SK-N-SH (cell line): ENCODE data around the gene SURF4. TPM values are rescaled to one million over a fixed set of nuclear protein-coding genes. Genes with fewer than 3 reads are reported as not detected.
"Not testable (repeated sequence)": the region's sequence is repeated elsewhere in the genome, so short reads cannot be mapped to it uniquely, and the experiment has no call there.

Source experiments
- CTCF ChIA-PET: fragments of 300-600, 350-600 bp; formaldehyde crosslinking; extraction: SDS; loops from one replicate; lab custom pipeline; 2021; lab: Yijun Ruan, JAX
- POLR2A ChIA-PET: fragments of 350-600 bp; sonication (Branson Sonifier 250); formaldehyde crosslinking; extraction: SDS; loops from one replicate; lab custom pipeline; 2020; ENCODE audit warnings: antibody characterized with exemption, inconsistent platforms; lab: Yijun Ruan, JAX
- DNase-seq: peaks from one replicate; pipeline ENCODE4 v3.0.0; 2012
- H2AFZ ChIP-seq: fragments of 200-600 bp; sonication (generic); 2 replicates; pipeline ENCODE4 v1.8.1; 2016; ENCODE audit warnings: antibody characterized with exemption, mild to moderate bottlenecking, low read depth
- H3F3A ChIP-seq: fragments of 200-600 bp; sonication (generic); replicated peaks from 2 replicates; pipeline ENCODE3; 2016; ENCODE audit warnings: antibody characterized with exemption, mild to moderate bottlenecking; ENCODE audit not compliant: insufficient read depth
- H3K27ac ChIP-seq, 2 experiments: fragments of 200-500 bp in 1 of 2; fragments of 200-600 bp in 1 of 2; sonication (Bioruptor generic) in 1 of 2; sonication (generic), shearing (Covaris generic) in 1 of 2; 2 replicates each; pipeline versions ENCODE4 v1.5.1 to v1.6.1; 2014 to 2016; ENCODE audit warnings: low read depth in 2 of 2, inconsistent platforms in 1 of 2, low read length in 1 of 2, mild to moderate bottlenecking in 1 of 2, mixed read lengths in 1 of 2
- H3K27me3 ChIP-seq: fragments of 200-600 bp; sonication (generic), shearing (Covaris generic); 2 replicates; pipeline ENCODE4 v1.6.1; 2016; ENCODE audit warnings: mixed run types; ENCODE audit not compliant: insufficient read depth
- H3K36me3 ChIP-seq, 2 experiments: fragments of 200-500 bp in 1 of 2; fragments of 200-600 bp in 1 of 2; sonication (Bioruptor generic) in 1 of 2; sonication (generic) in 1 of 2; replicated peaks in 1 of 2; 2 replicates each; pipeline versions ENCODE3 to v1.5.1; 2014 to 2016; ENCODE audit warnings: low read length in 1 of 2, mild to moderate bottlenecking in 1 of 2; ENCODE audit not compliant: insufficient read depth in 2 of 2, control insufficient read depth in 1 of 2
- H3K4me1 ChIP-seq, 2 experiments: fragments of 200-500 bp in 1 of 2; fragments of 200-600 bp in 1 of 2; sonication (Bioruptor generic) in 1 of 2; sonication (generic), shearing (Covaris generic) in 1 of 2; 2 replicates each; pipeline versions ENCODE4 v1.5.1 to v1.6.1; 2014 to 2016; ENCODE audit warnings: low read depth in 1 of 2, low read length in 1 of 2, mixed run types in 1 of 2; ENCODE audit not compliant: insufficient read depth in 2 of 2, control insufficient read depth in 1 of 2
- H3K4me2 ChIP-seq: fragments of 200-600 bp; sonication (generic), shearing (Covaris generic); 2 replicates; pipeline ENCODE4 v1.6.1; 2017; ENCODE audit warnings: mixed run types
- H3K4me3 ChIP-seq, 2 experiments: fragments of 200-500 bp in 1 of 2; fragments of 200-600 bp in 1 of 2; sonication (Bioruptor generic) in 1 of 2; sonication (generic), shearing (Covaris generic) in 1 of 2; 2 replicates each; pipeline versions ENCODE4 v1.5.1 to v1.8.1; 2014 to 2016; ENCODE audit warnings: low read depth in 2 of 2, inconsistent platforms in 1 of 2, low read length in 1 of 2, mild to moderate bottlenecking in 1 of 2, mixed read lengths in 1 of 2, moderate library complexity in 1 of 2
- H3K79me2 ChIP-seq: fragments of 200-600 bp; sonication (generic); 2 replicates; pipeline ENCODE4 v1.8.1; 2017; ENCODE audit warnings: mild to moderate bottlenecking; ENCODE audit not compliant: insufficient read depth
- H3K9ac ChIP-seq: fragments of 200-600 bp; sonication (generic); 2 replicates; pipeline ENCODE4 v1.6.1; 2017; ENCODE audit warnings: mixed run types
- H3K9me2 ChIP-seq: fragments of 200-600 bp; sonication (generic); 2 replicates; pipeline ENCODE4 v1.6.1; 2017; ENCODE audit warnings: mixed run types
- H3K9me3 ChIP-seq: fragments of 200-600 bp; sonication (generic); 2 replicates; pipeline ENCODE4 v1.6.1; 2017; ENCODE audit warnings: mixed run types, mild to moderate bottlenecking, moderate library complexity
- H4K20me1 ChIP-seq: fragments of 200-600 bp; sonication (generic); 2 replicates; pipeline ENCODE4 v1.6.1; 2017; ENCODE audit warnings: mild to moderate bottlenecking, mixed run types; ENCODE audit not compliant: insufficient read depth
- CHD2 ChIP-seq: fragments of 150-350 bp; IDR thresholded peaks from 2 replicates; pipeline ENCODE4 v1.6.1; 2018; ENCODE audit warnings: low read length; ENCODE audit not compliant: partially characterized antibody
- ELF1 ChIP-seq: IDR thresholded peaks from 2 replicates; pipeline ENCODE4 v1.4.0; 2012
- FOXM1 ChIP-seq: IDR thresholded peaks from 2 replicates; pipeline ENCODE4 v1.4.0; 2012; ENCODE audit warnings: low read depth, mild to moderate bottlenecking
- GATA2 ChIP-seq: sonication (generic); formaldehyde crosslinking; IDR thresholded peaks from 2 replicates; pipeline ENCODE4 v1.5.0; 2020; ENCODE audit warnings: mild to moderate bottlenecking, missing genetic modification reagents
- IRF3 ChIP-seq: fragments of 150-350 bp; IDR thresholded peaks from 2 replicates; pipeline ENCODE4 v1.6.1; 2016; ENCODE audit warnings: mild to moderate bottlenecking, low read depth, low read length
- JUND ChIP-seq: IDR thresholded peaks from 2 replicates; pipeline ENCODE4 v1.4.0; 2012
- PBX3 ChIP-seq: IDR thresholded peaks from 2 replicates; pipeline ENCODE4; 2012
- POLR2AphosphoS5 ChIP-seq: IDR thresholded peaks from 2 replicates; pipeline ENCODE4 v1.6.1; 2012; ENCODE audit warnings: low read depth, low read length
- RAD21 ChIP-seq: IDR thresholded peaks from 2 replicates; pipeline ENCODE4 v1.6.1; 2012; ENCODE audit warnings: mild to moderate bottlenecking, low read length
- RFX5 ChIP-seq: IDR thresholded peaks from 2 replicates; pipeline ENCODE4 v1.6.1; 2012; ENCODE audit warnings: mild to moderate bottlenecking, improper control_type of control experiment, low read length
- SMC3 ChIP-seq: IDR thresholded peaks from 2 replicates; pipeline ENCODE4 v1.6.1; 2012; ENCODE audit warnings: low read depth, low read length, improper control_type of control experiment
- TAF1 ChIP-seq: IDR thresholded peaks from 2 replicates; pipeline ENCODE4 v1.6.1; 2012; ENCODE audit warnings: low read depth, mild to moderate bottlenecking, low read length, moderate library complexity, borderline replicate concordance
- YY1 ChIP-seq: IDR thresholded peaks from 2 replicates; pipeline ENCODE4 v1.4.0; 2012; ENCODE audit warnings: low read depth, mild to moderate bottlenecking
- WGBS: methylation state at CpG from one replicate; pipeline ENCODE4 v1.1.6; 2017; ENCODE audit warnings: low lambda C conversion rate; 5-methylcytosine and 5-hydroxymethylcytosine counted together
- polyA plus RNA-seq, 3 experiments: library from polyadenylated mRNA; depleted of rRNA; stranded (reverse); fragments of >200 nt; gene quantifications; 2 replicates each; pipeline ENCODE4 v1.2.3, GENCODE V29; 2012

SURF4 gene
- polyA plus RNA-seq, 1 of the 3 experiments (the other 2 are of a cell fraction): 165 TPM

- Histone ChIP-seq H3K4me3 (no peak overlapping the region), H3F3A (peaks cover 15% of the 10 kb centered on the region), H3K4me2 (no peak overlapping the region), H4K20me1 (0 out of 2 replicates have a peak, but pooled peaks cover 7% of the 10 kb centered on the region), H3K27ac (no peak overlapping the region), H3K79me2 (no peaks in the 10 kb centered on the region), H3K9me2 (no peaks in the 10 kb centered on the region), H3K9me3 (no peaks in the 10 kb centered on the region), H3K9ac (no peak overlapping the region), H3K36me3 (peaks cover 21 to 29% of the 10 kb centered on the region in 2 experiments), H3K27me3 (no peaks in the 10 kb centered on the region), H2AFZ (no peak overlapping the region), H3K4me1 (no peaks in the 10 kb centered on the region)
- ChIA-PET POLR2A (no interaction called here), CTCF (interaction anchor here (0.5 to 3.3 kb wide), 3 partner anchors 141 to 150 kb away, joined by 3 to 47 read pairs (median 3); no protein-coding TSS in a partner anchor)
- 91% methylated on average over 9 of the region's 10 CpGs for WGBS
- TF ChIP-seq FOXM1 (no peak), YY1 (no peak), POLR2AphosphoS5 (no peak; the same call in 1 of the 2 replicates), PBX3 (no peak), JUND (no peak), RFX5 (no peak), TAF1 (no peak)
- no peak for DNase-seq
Observed at GRCh38 chr9:133327834-133328484, 47.9 kb downstream of the SURF4 start.

GRCh38 chr9:133327021-133327420 is 48.8 kb downstream of the SURF4 start:
- H3K27me3 ChIP-seq, H3K4me3 ChIP-seq, H3K9ac ChIP-seq, DNase-seq, H3K9me3 ChIP-seq, POLR2A ChIA-PET, H3K4me2 ChIP-seq, H3K9me2 ChIP-seq, H4K20me1 ChIP-seq, H2AFZ ChIP-seq, H3K79me2 ChIP-seq, H3K4me1 ChIP-seq, H3K27ac ChIP-seq: not testable (repeated sequence)
- H3F3A ChIP-seq: peaks cover 15% of the 10 kb centered on the region
- H3K36me3 ChIP-seq: peaks cover 12 to 20% of the 10 kb centered on the region in 2 experiments
- 96% methylated on average over 6 of the region's 6 CpGs for WGBS
- CTCF ChIA-PET: interaction anchor here (0.6 to 2.2 kb wide), 2 partner anchors 141 to 145 kb away, joined by 3 to 16 read pairs; no protein-coding TSS in a partner anchor

- ChIA-PET POLR2A (no interaction called here), CTCF (interaction anchor here (1.1 kb wide), 1 partner anchor 20 kb away, joined by 4 read pairs; no protein-coding TSS in a partner anchor)
- H3K4me2 ChIP-seq: no peak overlapping the region
- DNase-seq: no peak
- no peaks in the 10 kb centered on the region for H3K79me2 ChIP-seq
- no peaks in the 10 kb centered on the region for H3K9me2 ChIP-seq
- H3K27me3 ChIP-seq: no peaks in the 10 kb centered on the region
- no peak overlapping the region for H2AFZ ChIP-seq
- H3K9me3 ChIP-seq: no peaks in the 10 kb centered on the region
- no peak overlapping the region for H3K27ac ChIP-seq
- no peaks in the 10 kb centered on the region for H4K20me1 ChIP-seq
- H3K4me1 ChIP-seq: no peaks in the 10 kb centered on the region
- no peak overlapping the region for H3K4me3 ChIP-seq
- TF ChIP-seq RAD21 (no peak), SMC3 (no peak), IRF3 (no peak), GATA2 (CRISPR knock-in tag) (no peak), CHD2 (no peak), ELF1 (no peak)
- WGBS: 72% methylated on average over 13 of the region's 13 CpGs
- H3K9ac ChIP-seq: no peak overlapping the region
- H3K36me3 ChIP-seq: no peaks in the 10 kb centered on the region
- H3F3A ChIP-seq: no peaks in the 10 kb centered on the region
Observed at GRCh38 chr9:133323991-133324703, 51.7 kb downstream of the SURF4 start.
